ENCODE data around the gene HTRA3.

- TF ChIP-seq EP300 (IDR thresholded peaks at IDR 0.05) (no peak), CTCF (IDR thresholded peaks at IDR 0.05) (no peak)
Measured at GRCh38 chr4:8315435-8316250, 46.1 kb downstream of the HTRA3 start.

All from suprapubic skin (tissue), 3 donors.